Breast epithelium (tissue), 3 donors: ENCODE measurements around the gene PSMG1.

Experiments used
- POLR2A ChIP-seq: fragments of 450-650 bp; IDR thresholded peaks from one replicate; pipeline ENCODE4 v1.6.1; 2016; ENCODE audit warnings: antibody characterized with exemption, mild to moderate bottlenecking, moderate library complexity
- TF ChIP-seq, protein P1 (sequence below), 3 donors: fragments of 450-650 bp; IDR thresholded peaks; one replicate each; pipeline ENCODE4 v1.5.1; 2016 to 2017; ENCODE audit warnings: antibody characterized with exemption in 3 of 3, mild to moderate bottlenecking in 3 of 3, moderate library complexity in 3 of 3

DNA sequence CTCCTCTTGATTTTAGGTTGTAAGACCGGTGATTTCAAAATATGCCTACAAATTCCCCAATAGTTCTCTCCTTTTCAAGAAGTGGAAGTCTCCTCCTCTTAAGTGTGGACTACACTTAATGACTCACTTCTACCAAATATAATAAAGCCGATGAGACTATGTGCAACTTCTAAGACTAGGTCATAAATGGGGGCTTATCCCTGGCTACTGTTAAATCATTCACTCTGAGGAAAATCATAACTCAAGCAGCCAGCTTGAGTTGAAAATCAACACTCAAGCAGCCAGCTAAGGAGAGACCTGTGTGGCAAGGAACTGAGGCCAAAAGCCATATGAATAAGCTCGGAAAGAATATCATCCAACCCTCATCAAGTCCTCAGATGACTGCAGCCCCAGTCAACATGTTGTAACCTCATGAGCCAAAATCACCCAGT lies 49.6 kb upstream of the PSMG1 start:
- TF ChIP-seq, protein P1, sequence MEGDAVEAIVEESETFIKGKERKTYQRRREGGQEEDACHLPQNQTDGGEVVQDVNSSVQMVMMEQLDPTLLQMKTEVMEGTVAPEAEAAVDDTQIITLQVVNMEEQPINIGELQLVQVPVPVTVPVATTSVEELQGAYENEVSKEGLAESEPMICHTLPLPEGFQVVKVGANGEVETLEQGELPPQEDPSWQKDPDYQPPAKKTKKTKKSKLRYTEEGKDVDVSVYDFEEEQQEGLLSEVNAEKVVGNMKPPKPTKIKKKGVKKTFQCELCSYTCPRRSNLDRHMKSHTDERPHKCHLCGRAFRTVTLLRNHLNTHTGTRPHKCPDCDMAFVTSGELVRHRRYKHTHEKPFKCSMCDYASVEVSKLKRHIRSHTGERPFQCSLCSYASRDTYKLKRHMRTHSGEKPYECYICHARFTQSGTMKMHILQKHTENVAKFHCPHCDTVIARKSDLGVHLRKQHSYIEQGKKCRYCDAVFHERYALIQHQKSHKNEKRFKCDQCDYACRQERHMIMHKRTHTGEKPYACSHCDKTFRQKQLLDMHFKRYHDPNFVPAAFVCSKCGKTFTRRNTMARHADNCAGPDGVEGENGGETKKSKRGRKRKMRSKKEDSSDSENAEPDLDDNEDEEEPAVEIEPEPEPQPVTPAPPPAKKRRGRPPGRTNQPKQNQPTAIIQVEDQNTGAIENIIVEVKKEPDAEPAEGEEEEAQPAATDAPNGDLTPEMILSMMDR (IDR thresholded peaks at IDR 0.05), result no peak
- no peak for TF ChIP-seq POLR2A
